Right kidney (tissue), 1 donor: Measurements from ENCODE around the gene NLRP3.
"Not testable (repeated sequence)": the region's sequence is repeated elsewhere in the genome, so short reads cannot be mapped to it uniquely, and the experiment has no call there.

Experiments
- DNase-seq: peaks from one replicate; pipeline ENCODE4 v3.0.0-alpha.2; 2016

Gene NLRP3

GRCh38 chr1:247471445-247472016, 55.6 kb downstream of the NLRP3 start:
- DNase-seq: no peak

- DNase-seq: no peak
Measured at GRCh38 chr1:247472035-247472434, 56.1 kb downstream of the NLRP3 start.

- no peak for DNase-seq
Measured at GRCh38 chr1:247474367-247474766, 58.4 kb downstream of the NLRP3 start.

- no peak for DNase-seq
Measured at GRCh38 chr1:247475793-247476192, 59.8 kb downstream of the NLRP3 start.

GRCh38 chr1:247476328-247477058, 60.5 kb downstream of the NLRP3 start:
- DNase-seq: not testable (repeated sequence)

- no peak for DNase-seq
Measured at GRCh38 chr1:247482747-247483146, 66.8 kb downstream of the NLRP3 start.

GRCh38 chr1:247487057-247487456, 71.1 kb downstream of the NLRP3 start:
- DNase-seq: peak; percentile 3

- no peak for DNase-seq
Measured at GRCh38 chr1:247491328-247491727, 75.4 kb downstream of the NLRP3 start.

GRCh38 chr1:247493106-247493505, 77.1 kb downstream of the NLRP3 start:
- DNase-seq: no peak

- DNase-seq: no peak
Measured at GRCh38 chr1:247494767-247495166, 78.8 kb downstream of the NLRP3 start.

GRCh38 chr1:247496581-247497285, 80.8 kb downstream of the NLRP3 start:
- no peak for DNase-seq
